Stimulated activated CD4-positive, alpha-beta T cell treated with anti-CD3 and anti-CD28 coated beads, Interleukin-15, amount 100 ng/mL, for 24 hours (primary cell): ENCODE results near the gene UQCR10.
A peak's percentile ranks its signal among the peaks of the same experiment; 100 is the strongest.

Source experiments
- DNase-seq: peaks from one replicate; pipeline ENCODE4 v3.0.0-alpha.2; 2020

Gene UQCR10

GRCh38 chr22:29765905-29766631, 1.1 kb upstream of the UQCR10 start:
- DNase-seq: peak; percentile 46

- peak; percentile 95 for DNase-seq
These were observed 468 bp upstream of the UQCR10 start, which contains the start of gene ZMAT5 for GRCh38 chr22:29766632-29767170. Gene ZMAT5 (minus strand): TSS chr22:29767007. CDS start chr22:29748544, 18,463 bp downstream.

DNA sequence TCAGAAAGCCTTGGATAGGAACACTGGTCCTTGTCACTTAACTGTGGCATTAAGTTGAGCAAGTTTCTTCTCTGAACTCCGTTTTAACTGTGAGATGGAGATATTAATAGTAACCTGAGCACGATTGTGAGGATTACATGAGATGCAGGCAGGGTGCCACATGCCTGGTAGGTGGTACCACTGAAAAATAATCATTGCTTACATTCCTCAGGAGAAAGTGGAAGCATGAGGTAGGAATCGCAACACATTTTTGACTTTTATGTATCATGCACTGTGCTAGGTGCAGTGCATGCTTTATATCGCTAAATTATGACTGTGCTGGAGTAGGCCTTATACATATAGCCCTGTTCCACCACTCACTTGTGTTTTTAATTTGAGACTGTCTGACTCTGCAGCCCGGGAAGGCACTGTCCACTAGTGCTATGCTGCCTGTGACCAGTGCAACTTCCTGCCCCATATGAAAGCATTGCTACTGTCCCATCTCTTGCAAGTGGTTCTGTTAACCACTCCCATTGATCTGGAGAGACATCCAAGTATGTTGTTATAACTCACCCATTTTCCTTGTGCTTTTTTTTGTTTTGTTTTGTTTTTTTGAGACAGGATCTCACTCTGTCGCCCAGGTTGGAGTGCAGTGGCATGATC, 1.0 kb downstream of the UQCR10 start:
- DNase-seq: no peak

- no peak for DNase-seq
These were observed 2.7 kb downstream of the UQCR10 start for GRCh38 chr22:29769723-29770321.

DNA sequence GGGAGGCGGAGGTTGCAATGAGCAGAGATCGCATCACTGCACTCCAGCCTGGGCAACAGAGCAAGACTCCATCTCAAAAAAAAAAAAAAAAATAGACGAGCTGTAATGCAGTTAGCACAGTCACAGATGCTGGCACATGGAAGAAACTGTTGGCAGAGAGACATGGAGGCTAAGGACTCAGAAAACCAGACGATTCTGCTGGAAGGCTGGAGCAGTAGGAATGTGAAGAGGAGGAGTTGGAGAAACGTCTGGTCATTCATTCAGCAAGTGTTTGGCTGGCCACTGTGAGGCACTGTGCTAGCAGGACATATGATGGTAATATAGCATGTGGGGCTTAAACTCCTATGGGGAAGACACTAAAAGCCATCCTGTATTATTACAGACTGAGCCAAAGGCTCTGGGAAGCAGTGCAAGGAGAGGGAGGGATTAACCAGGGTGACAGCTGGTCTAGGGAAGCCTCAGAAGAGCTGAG, 5.0 kb downstream of the UQCR10 start:
- no peak for DNase-seq

DNA sequence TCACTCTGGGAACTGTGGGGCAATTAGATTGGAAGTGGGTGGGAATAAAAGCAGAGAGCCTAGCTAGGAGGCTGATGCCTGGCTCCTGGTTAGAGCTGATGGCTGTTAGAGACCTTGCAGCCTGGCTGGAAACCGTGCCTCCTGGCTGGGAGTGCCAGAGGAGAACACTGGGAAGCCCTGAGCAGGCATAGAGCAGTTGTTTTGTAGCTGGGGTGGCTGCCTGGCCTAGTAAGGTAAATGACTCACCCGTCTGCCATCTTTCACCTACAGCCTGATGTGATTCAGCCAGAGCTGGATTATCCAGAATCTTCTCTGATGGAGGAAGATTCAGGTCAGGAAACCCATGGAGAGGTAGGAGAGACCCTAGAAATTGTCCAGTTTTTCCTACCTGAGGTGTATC, 6.1 kb downstream of the UQCR10 start:
- no peak for DNase-seq

DNA sequence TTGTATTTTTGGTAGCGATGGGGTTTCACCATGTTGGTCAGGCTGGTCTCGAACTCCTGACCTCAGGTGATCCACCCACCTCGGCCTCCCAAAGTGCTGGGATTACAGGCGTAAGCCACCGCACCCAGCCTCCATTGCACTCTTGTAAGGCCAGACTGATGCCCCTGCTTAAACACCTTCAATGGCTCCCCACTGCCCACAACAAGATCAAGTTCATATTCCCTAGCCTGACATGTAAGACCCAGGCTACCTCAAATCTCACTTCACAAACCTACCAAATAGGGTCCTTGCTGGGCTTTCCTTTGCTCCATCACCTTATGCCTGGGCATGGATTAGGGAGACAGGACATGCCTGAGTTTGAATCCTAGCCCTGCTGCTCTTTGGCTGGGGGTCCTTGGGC, 13.1 kb downstream of the UQCR10 start:
- no peak for DNase-seq

DNA sequence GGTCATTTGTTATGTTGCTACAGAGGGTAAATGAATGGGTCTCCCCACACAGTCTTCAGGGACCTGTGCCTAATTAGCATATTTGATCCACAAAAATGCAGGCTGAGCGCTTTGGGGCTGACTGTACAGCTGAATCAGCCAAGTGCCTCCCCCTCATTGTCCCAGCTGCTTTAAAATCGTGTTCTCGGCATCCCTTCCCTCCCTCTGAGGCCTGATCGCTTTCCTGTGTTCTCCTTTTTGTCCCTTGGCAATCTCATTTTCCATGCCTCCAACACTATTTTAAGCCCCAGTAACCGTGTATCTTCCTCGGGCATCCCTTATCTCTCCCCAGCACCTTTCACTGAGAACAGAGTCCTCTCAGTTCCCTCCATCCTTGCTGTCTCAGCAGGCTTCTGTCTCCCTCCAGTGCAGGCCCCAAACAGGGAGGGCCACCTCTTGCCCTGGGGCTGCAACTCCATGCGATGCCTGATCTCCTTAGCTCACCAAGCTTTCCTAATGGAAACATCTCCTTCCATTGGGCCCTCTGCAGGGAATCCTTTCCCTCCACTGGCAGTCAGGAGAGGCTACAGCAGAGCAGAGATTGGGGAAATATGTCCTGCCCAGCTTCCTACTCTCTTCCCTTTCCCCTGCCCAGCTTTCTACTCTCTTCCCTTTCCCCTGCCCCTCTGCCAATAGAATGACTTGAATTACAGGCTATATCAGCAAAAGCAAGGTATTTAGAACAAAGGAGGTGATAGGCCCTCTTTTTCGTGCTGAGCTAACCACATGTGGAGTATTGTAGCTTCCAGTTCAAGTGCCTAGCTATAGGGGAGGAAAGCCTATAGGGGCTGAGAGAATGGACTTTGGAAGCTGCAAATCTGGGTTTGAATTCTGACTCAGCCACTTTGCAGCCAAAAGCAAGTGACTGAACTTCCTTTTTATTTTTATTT, 13.8 kb downstream of the UQCR10 start:
- no peak for DNase-seq

DNA sequence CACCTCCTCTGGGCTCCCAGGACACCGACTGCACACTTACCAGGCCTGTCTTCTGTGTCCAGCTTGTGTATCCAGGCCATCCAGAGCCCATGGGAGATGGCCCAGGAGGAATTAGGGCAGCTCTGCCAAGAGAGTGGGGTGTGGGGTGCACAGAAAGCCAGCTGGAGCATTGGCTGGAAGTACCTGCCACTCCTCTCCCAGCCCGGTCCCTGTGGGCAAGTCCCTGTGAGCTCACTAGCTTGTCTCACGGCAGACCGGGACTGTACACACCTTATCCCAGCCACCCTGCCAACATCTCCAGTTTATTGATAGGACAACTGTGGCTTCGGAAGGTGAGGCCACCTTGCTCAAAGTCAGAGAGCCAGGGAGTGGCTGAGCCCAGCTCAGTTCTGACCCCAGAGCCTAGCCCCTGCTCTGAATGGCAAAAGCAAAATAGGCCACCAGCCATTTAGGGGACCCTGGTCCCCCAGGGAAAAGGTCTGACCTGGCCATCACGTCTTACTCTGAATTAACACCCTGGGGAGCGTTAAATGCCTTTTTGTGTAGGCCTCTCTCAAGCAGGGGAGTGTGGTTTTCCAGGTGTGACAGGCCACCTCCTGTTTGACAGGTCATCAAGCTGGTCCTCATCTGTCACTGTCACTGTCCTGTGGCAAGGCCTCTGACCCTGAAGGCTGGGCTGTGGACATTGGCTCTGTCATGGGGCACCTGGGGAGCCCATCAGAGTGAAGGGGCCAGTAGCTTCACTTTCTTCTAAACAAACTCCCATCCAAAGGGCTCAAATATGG, 15.1 kb downstream of the UQCR10 start:
- no peak for DNase-seq

DNA sequence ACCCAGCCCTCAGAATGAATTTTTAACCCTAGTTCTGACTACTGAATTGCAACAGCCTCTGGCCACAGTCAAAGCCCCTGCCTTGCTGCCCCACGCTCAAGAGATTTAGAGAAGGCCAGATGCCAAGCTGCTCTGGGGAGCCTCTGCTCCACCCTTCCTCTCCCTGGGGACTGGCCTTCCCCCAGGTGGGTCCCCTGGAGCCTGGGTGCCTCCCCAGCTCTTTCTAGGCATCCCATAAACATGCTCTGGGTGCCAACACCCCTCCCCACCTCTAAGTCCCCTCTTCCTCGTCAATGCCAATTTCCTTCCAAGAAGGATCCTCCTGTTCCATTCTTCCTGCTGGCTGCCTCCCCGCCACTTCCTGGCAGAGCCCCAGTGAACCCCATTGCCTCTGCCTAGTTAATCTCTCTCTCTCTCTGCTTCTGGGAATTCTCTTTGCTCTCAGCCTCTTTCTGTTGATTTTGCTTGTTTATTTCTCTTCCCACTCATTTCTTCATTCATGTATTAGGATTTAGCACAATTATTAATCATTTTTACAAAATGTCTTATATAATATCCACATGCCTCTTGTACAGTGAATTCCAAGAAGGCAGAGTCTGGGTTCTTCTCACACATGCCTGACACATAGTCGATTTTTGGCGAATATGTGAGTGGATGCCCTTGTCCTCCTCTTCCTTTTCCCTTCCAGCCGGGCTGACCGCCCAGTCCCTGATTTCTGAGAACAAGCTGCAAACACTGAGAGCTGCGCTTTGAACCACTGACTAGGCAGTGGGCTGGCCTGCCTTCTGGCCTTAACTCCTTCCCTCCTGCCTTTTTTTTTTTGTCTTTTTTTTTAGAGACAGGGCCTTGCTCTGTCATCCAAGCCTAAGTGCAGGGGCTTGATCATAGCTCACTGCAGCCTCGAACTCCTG, 17.5 kb downstream of the UQCR10 start:
- no peak for DNase-seq

DNA sequence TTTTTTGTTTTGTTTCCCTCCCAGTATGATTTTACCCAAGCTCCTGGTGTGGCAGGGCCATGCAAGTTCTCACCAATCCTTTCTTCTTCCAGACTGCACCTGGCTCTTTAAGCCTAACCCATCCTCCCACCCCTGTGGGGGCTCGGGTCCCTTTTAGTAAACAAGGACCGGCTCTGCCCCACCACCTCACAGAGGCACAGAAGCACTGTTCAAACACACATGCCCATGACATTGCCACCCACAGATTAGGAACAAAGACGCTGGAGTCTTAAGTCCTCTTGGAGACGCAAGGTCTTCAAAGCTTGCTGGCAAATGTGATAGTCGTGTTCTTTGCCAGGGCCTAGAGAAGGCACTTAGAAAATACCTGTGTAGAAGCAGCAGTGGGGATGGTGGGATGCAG, 18.9 kb downstream of the UQCR10 start:
- DNase-seq: no peak

DNA sequence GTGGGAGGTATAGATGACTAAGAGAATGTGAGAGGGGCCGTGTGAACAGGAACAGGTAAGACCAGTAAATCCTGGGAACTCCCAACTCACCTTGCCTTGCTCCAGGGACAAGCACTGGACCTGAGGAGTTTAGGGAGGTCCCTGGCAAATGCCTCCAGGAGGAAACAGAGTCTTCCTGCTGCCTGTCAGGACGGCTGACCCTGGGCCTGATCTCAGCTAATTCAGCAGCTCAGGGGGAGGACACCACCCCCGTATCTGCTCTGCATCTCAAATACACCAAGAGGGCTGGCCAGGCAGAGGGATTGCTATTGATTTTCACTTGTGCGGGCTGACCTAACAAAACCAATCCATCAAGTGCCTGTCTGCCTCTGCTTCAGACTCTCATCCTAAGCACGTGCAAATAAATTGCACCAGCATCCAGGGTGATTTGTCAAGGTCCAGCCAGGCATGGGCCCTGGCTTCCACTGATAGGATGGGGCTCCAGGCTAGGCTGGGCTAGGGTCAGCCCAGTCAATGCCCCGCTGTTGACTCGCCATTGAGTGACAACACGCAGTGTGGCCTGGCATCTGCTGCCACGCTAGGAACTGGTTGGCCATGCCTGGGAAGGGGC, 20.3 kb downstream of the UQCR10 start:
- DNase-seq: no peak

DNA sequence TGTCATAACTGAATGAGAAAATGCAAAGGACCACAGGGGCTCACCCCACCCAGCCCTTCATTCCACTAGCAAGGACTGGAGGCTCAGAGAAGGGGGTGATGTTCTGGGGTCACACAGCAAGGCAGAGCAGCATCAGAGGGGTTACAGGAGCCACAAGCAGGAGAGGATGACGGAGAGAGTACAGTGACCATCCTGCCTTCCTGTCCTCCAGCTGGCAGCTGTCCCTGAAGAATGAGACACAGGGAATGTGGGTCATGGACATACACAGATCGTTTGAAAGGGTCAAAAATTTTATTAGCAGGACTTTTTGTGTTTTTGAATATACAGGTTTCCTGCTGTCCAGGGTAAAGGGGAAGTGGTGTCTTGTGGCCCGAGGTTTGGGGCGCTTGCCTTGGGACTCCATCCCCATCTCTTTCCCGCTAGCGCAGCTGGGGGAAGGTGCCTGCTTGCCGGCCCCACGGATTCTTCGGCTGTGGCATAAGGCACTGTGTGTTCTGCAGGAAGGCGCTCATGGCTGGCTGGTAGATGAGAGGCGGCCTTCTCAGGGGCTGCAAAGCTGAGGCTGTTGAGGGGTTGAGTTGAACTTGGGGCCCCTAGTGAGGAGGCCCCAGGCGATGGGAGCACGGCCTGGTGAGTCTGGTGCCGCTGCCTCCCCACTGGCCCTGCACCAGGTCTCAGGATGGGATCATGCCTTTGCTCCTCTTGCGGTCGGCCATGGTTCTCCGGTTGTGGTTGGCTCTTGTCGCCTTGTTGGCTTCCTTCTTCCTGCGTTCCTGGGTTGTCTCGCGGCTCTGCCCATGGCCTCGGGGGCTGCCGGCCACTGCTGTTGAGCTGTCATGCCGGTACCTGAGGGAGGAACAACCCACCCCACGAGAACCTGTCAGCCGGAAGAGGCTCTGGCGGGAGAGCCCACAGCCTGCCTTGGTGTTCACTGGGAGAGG, 21.4 kb downstream of the UQCR10 start:
- no peak for DNase-seq

DNA sequence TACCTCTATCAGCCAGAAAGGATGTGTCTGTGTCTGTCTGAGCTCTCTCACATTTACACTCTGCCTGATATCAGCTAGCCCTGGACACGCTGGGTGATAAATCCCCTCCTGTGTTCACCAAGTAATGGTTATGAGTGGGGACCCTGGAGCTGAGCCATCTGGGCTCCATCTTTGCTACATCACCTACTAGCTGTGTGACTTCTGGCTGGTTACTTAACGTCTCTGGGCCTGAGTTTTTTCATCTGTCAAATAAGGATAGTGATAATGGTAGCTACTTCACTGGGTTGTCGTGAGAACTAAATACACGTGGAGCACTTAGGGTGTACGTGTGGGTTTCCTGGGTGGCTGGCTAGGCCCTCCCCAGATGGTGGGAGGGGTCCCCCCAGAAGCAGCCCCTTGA, 22.9 kb downstream of the UQCR10 start:
- no peak for DNase-seq

DNA sequence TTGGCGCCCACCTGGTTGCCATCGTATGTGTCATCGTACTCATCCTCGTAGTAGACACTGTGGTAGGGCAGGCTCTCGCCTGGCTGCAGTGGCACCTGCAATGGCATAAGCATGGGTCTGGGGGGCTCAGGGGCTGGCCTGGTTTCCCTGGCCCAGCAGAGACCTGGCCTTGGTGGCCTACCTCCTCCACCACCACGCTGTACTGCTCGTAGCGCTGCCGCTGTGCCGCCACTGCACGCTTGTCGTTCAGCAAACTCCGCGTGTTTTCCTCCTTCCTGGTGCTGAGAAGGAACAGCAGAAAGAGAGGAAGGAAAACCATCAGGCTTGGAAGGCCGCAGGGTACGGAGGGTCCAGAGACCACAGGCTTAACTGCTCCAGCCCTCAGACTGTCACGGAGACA, 26.2 kb downstream of the UQCR10 start:
- no peak for DNase-seq

GRCh38 chr22:29795663-29796062, 28.5 kb downstream of the UQCR10 start:
- no peak for DNase-seq

- no peak for DNase-seq
These were observed 30.2 kb downstream of the UQCR10 start for GRCh38 chr22:29797351-29797750.

GRCh38 chr22:29798318-29798717, 31.1 kb downstream of the UQCR10 start:
- DNase-seq: no peak

DNA sequence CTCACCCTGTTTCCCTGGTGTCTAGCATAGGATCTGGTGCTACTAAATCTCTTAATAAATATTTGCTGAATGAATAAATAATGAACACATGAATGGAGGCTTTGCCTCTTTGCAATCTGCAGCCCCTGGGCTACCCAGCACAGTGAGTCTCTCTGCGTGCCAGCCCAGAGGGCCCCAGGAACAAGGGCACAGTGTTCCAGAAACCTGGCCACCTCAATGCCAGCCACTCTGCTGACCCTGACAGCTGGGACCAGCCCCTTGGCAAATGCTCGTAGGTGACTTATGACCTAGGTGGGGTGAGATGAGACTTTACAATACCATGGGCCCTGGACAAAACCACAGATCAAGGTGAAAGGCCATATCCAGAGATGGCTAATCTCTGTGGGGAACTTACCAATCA, 31.6 kb downstream of the UQCR10 start:
- no peak for DNase-seq
